ENCODE results near the gene PFN3.
"Not testable (repeated sequence)": the region's sequence is repeated elsewhere in the genome, so short reads cannot be mapped to it uniquely, and the experiment has no call there.

PFN3 gene

GRCh38 chr5:177425801-177426565 lies 25.5 kb upstream of the PFN3 start:
- DNase-seq (ENCODE audit: low spot score) (peak; percentile 98), FAIRE-seq (peak; percentile 32)

- DNase-seq (ENCODE audit: low spot score): no peak
- no peak for FAIRE-seq
Measured at GRCh38 chr5:177425196-177425800, 24.8 kb upstream of the PFN3 start.

- no peak for FAIRE-seq
- no peak for DNase-seq (ENCODE audit: low spot score)
Measured at GRCh38 chr5:177423671-177424070, 23.2 kb upstream of the PFN3 start.

- no peak for FAIRE-seq
Measured at GRCh38 chr5:177421062-177421798, 20.8 kb upstream of the PFN3 start.

GRCh38 chr5:177420472-177420871 lies 20.0 kb upstream of the PFN3 start:
- FAIRE-seq; DNase-seq (ENCODE audit: low spot score): not testable (repeated sequence)

More at GRCh38 chr5:177421062-177421798, 20.8 kb upstream of the PFN3 start:
- no peak for DNase-seq (ENCODE audit: low spot score)

- FAIRE-seq (no peak), DNase-seq (ENCODE audit: low spot score) (no peak)
Measured at GRCh38 chr5:177419046-177419445, 18.6 kb upstream of the PFN3 start.

GRCh38 chr5:177417081-177417480 lies 16.6 kb upstream of the PFN3 start:
- not testable (repeated sequence) for DNase-seq (ENCODE audit: low spot score); FAIRE-seq

- FAIRE-seq (no peak), DNase-seq (ENCODE audit: low spot score) (no peak)
Measured at GRCh38 chr5:177414481-177414880, 14.0 kb upstream of the PFN3 start.

- no peak for FAIRE-seq
- no peak for DNase-seq (ENCODE audit: low spot score)
Measured at GRCh38 chr5:177412603-177413233, 12.3 kb upstream of the PFN3 start.

- FAIRE-seq (no peak), DNase-seq (ENCODE audit: low spot score) (no peak)
Measured at GRCh38 chr5:177410575-177410974, 10.1 kb upstream of the PFN3 start.

- FAIRE-seq: no peak
- DNase-seq (ENCODE audit: low spot score): no peak
Measured at GRCh38 chr5:177409043-177409801, 8.8 kb upstream of the PFN3 start, which contains the start of gene F12. Gene F12, minus strand, starts transcription at chr5:177409564. Its CDS starts 37 bp downstream, at chr5:177409527.

- no peak for DNase-seq (ENCODE audit: low spot score)
- FAIRE-seq: no peak
Measured at GRCh38 chr5:177405805-177406204, 5.3 kb upstream of the PFN3 start.

GRCh38 chr5:177405312-177405711 lies 4.9 kb upstream of the PFN3 start:
- DNase-seq (ENCODE audit: low spot score) (no peak), FAIRE-seq (no peak)

GRCh38 chr5:177404641-177405179 lies 4.2 kb upstream of the PFN3 start:
- FAIRE-seq (no peak), DNase-seq (ENCODE audit: low spot score) (peak; percentile 23)

GRCh38 chr5:177403792-177404640 lies 3.6 kb upstream of the PFN3 start:
- peak; percentile 78 for FAIRE-seq

GRCh38 chr5:177403102-177403791 lies 2.8 kb upstream of the PFN3 start:
- no peak for DNase-seq (ENCODE audit: low spot score)

More at GRCh38 chr5:177403792-177404640, 3.6 kb upstream of the PFN3 start:
- peak; percentile 92 for DNase-seq (ENCODE audit: low spot score)

GRCh38 chr5:177402271-177403043 lies 2.0 kb upstream of the PFN3 start:
- DNase-seq (ENCODE audit: low spot score): no peak
- no peak for FAIRE-seq

More at GRCh38 chr5:177403102-177403791, 2.8 kb upstream of the PFN3 start:
- FAIRE-seq: no peak

GRCh38 chr5:177397875-177398390 lies 2.5 kb downstream of the PFN3 start:
- FAIRE-seq (no peak), DNase-seq (ENCODE audit: low spot score) (no peak)

Measured in urothelium cell line (cell line).